Measurements from ENCODE around the gene ZNF487.

DNA sequence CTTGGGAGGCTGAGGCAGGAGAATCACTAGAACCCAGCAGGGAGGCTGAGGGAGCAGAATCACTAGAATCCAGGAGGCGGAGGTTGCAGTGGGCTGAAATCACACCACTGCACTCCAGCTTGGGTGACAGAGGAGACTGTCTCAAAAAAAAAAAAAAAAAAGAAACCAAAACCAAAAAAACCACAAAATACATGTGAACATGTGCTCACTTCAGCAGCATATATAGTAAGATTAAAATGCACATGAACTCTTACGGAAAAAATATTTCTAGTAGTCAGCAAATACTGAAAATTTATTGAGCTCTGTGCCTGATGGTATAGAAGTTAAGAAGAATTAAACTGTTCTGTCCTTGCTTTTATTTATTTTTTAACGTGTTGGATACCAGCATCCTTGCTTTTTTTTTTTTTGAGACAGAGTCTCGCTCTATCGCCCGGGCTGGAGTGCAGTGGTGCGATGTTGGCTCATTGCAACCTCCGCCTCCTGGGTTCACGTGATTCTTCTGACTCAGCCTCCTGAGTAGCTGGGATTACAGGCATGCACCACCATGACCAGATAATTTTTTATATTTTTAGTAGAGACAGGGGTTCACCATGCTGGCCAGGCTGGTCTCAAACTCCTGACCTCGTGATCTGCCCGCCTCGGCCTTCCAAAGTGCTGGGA, 9.6 kb upstream of the ZNF487 start:
- TF ChIP-seq CTCF (IDR thresholded peaks at IDR 0.05) (no peak), ZFX (IDR thresholded peaks at IDR 0.05; ENCODE audit: borderline replicate concordance) (no peak)

All from 22Rv1 (cell line).